Panc1 (cell line): Measurements from ENCODE around the gene HMGN5. TPM values are rescaled to one million over a fixed set of nuclear protein-coding genes. Genes with fewer than 3 reads are reported as not detected.

ENCODE experiments used
- ATAC-seq: fragments of 200-7000 bp; cut with Tn5 transposase; 2 replicates; pipeline ENCODE4 v1.9.1; 2020; ENCODE audit warnings: mild to moderate bottlenecking, moderate library complexity
- BruUV-seq: library from RNA; stranded (reverse); fragments of 400-500 nt; replicated peaks from 2 replicates; lab custom pipeline; 2021; lab: Mats Ljungman, UMichigan
- CTCF ChIA-PET: fragments of 300-600 bp; sonication (Branson Sonifier 250); formaldehyde crosslinking; loops from one replicate; lab custom pipeline; 2022; ENCODE audit warnings: antibody characterized with exemption; lab: Charles Lee
- POLR2A ChIA-PET: fragments of 300-600 bp; sonication (Branson Sonifier 250); formaldehyde crosslinking; loops from one replicate; lab custom pipeline; 2022; ENCODE audit warnings: antibody characterized with exemption; lab: Charles Lee
- DNase-seq: peaks from one replicate; pipeline ENCODE4 v3.0.0-alpha.2; 2010; ENCODE audit warnings: low read depth, low spot score
- H3K27ac ChIP-seq: 2 replicates; pipeline ENCODE4 v1.5.1; 2011; ENCODE audit warnings: mild to moderate bottlenecking, low read length, inconsistent platforms
- H3K27me3 ChIP-seq: fragments of 200-500 bp; sonication (Bioruptor generic); 2 replicates; pipeline ENCODE4 v1.6.0; 2014; ENCODE audit warnings: low read length, inconsistent platforms; ENCODE audit not compliant: control insufficient read depth, insufficient read depth
- H3K36me3 ChIP-seq: fragments of 200-500 bp; sonication (Bioruptor generic); 2 replicates; pipeline ENCODE4 v1.5.1; 2014; ENCODE audit warnings: inconsistent platforms, mild to moderate bottlenecking, low read length, moderate library complexity; ENCODE audit not compliant: control insufficient read depth, insufficient read depth
- H3K4me1 ChIP-seq: 2 replicates; pipeline ENCODE4 v1.5.1; 2011; ENCODE audit warnings: inconsistent platforms, mild to moderate bottlenecking, low read length, moderate library complexity; ENCODE audit not compliant: control insufficient read depth, insufficient read depth
- H3K4me3 ChIP-seq, 2 experiments: 2 replicates each; pipeline ENCODE4 v1.5.1; 2011 to 2012; ENCODE audit warnings: low read depth in 2 of 2, low read length in 2 of 2, mild to moderate bottlenecking in 2 of 2, inconsistent platforms in 1 of 2, moderate library complexity in 1 of 2
- H3K9me3 ChIP-seq: fragments of 200-500 bp; sonication (Bioruptor generic); 2 replicates; pipeline ENCODE4 v1.5.1; 2014; ENCODE audit warnings: low read depth, mild to moderate bottlenecking, inconsistent platforms, low read length, moderate library complexity; ENCODE audit not compliant: control insufficient read depth, insufficient read depth
- POLR2AphosphoS5 ChIP-seq: IDR thresholded peaks from 2 replicates; pipeline ENCODE4 v1.6.1; 2012; ENCODE audit warnings: mild to moderate bottlenecking, low read depth, low read length, moderate library complexity
- SIN3A ChIP-seq: IDR thresholded peaks from 2 replicates; pipeline ENCODE4 v1.6.1; 2012; ENCODE audit warnings: low read depth, mild to moderate bottlenecking, low read length, moderate library complexity, borderline replicate concordance; ENCODE audit not compliant: insufficient read depth
- TCF7L2 ChIP-seq: IDR thresholded peaks from 2 replicates; pipeline ENCODE4 v1.6.1; 2011; ENCODE audit warnings: mild to moderate bottlenecking, low read depth, low read length, inconsistent platforms
- in situ Hi-C: cut with HindIII; loops from 2 replicates; pipeline ENCODE4 v1.10.0; 2016; ENCODE audit warnings: low sequenced_read_pairs, low pct_unique_long_range_greater_than_20kb
- intact Hi-C: fragments of 100-400 bp; cut with micrococcal nuclease; formaldehyde crosslinking; loops from one replicate; pipeline ENCODE4 v1.10.0; 2022; ENCODE audit not compliant: unreplicated experiment
- total RNA-seq: library from RNA; stranded (reverse); gene quantifications from one replicate; pipeline ENCODE4 v1.2.1, GENCODE V29; 2021; ENCODE audit not compliant: unreplicated experiment
- TF ChIP-seq, protein P1 (sequence below), 2 experiments: IDR thresholded peaks; 2 replicates each; pipeline ENCODE4 v1.6.1; 2011 to 2012; ENCODE audit warnings: low read depth in 2 of 2, control low read depth in 1 of 2, low read length in 1 of 2, mild to moderate bottlenecking in 1 of 2, moderate library complexity in 1 of 2; ENCODE audit not compliant: insufficient read depth in 1 of 2
- TF ChIP-seq, protein P2 (sequence below): fragments of 450-650 bp; IDR thresholded peaks from 2 replicates; pipeline ENCODE4 v1.5.1; 2017; ENCODE audit warnings: mild to moderate bottlenecking

The HMGN5 gene
- total RNA-seq, 1 experiment from 2014 or later, result 1.5 TPM

DNA sequence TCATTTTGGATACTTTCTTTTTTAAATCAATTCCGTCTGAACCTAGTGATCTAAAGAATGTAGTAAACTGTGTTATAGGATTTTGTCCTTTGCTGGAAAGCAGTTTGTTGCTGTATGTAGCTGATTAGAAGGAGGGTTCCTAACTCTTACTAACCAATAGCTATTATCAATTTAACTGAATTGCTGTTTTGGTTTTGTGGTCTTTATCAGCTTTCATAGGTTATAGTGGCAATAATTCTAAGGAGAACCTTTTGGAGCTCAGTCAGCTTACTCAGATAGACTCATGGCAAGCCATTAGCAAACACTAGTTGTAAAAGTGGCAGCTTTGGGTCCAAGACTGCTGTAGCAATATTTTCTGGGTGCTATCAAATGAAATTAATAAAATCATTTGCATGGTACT lies 29.8 kb upstream of the HMGN5 start:
- DNase-seq (no peak), ATAC-seq (no peak)
- POLR2A ChIA-PET, result no interaction called here

DNA sequence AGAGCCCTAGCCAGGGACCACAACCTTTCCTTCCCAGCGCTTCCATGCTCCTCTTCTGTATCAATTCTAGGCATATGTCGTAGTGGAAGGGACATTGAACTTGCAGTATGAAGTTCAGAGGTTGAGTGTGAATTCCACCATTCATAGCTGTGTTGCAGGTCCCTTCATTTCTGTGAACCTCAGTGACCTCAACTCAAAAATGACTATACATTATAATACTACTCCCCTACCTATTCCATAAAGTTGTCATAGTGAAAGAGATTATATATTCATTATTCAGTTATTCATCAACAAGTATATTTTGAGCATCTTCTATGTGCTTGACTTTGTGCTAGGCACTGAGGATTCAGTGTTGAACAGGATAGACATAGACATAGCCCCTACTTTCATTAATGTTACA lies 28.2 kb upstream of the HMGN5 start:
- intact Hi-C loops, result no loop called here
- POLR2A ChIA-PET, result no interaction called here
- no peaks in the 10 kb centered on the region for H3K27me3 ChIP-seq
- TF ChIP-seq, protein P1, sequence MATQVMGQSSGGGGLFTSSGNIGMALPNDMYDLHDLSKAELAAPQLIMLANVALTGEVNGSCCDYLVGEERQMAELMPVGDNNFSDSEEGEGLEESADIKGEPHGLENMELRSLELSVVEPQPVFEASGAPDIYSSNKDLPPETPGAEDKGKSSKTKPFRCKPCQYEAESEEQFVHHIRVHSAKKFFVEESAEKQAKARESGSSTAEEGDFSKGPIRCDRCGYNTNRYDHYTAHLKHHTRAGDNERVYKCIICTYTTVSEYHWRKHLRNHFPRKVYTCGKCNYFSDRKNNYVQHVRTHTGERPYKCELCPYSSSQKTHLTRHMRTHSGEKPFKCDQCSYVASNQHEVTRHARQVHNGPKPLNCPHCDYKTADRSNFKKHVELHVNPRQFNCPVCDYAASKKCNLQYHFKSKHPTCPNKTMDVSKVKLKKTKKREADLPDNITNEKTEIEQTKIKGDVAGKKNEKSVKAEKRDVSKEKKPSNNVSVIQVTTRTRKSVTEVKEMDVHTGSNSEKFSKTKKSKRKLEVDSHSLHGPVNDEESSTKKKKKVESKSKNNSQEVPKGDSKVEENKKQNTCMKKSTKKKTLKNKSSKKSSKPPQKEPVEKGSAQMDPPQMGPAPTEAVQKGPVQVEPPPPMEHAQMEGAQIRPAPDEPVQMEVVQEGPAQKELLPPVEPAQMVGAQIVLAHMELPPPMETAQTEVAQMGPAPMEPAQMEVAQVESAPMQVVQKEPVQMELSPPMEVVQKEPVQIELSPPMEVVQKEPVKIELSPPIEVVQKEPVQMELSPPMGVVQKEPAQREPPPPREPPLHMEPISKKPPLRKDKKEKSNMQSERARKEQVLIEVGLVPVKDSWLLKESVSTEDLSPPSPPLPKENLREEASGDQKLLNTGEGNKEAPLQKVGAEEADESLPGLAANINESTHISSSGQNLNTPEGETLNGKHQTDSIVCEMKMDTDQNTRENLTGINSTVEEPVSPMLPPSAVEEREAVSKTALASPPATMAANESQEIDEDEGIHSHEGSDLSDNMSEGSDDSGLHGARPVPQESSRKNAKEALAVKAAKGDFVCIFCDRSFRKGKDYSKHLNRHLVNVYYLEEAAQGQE (IDR thresholded peaks at IDR 0.05; ENCODE audit: insufficient read depth in 1 of 2, low read depth in 2 of 2, low read length in 1 of 2), result no peak
- TF ChIP-seq TCF7L2 (no peak), POLR2AphosphoS5 (no peak), SIN3A (no peak)
- TF ChIP-seq, protein P2, sequence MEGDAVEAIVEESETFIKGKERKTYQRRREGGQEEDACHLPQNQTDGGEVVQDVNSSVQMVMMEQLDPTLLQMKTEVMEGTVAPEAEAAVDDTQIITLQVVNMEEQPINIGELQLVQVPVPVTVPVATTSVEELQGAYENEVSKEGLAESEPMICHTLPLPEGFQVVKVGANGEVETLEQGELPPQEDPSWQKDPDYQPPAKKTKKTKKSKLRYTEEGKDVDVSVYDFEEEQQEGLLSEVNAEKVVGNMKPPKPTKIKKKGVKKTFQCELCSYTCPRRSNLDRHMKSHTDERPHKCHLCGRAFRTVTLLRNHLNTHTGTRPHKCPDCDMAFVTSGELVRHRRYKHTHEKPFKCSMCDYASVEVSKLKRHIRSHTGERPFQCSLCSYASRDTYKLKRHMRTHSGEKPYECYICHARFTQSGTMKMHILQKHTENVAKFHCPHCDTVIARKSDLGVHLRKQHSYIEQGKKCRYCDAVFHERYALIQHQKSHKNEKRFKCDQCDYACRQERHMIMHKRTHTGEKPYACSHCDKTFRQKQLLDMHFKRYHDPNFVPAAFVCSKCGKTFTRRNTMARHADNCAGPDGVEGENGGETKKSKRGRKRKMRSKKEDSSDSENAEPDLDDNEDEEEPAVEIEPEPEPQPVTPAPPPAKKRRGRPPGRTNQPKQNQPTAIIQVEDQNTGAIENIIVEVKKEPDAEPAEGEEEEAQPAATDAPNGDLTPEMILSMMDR, result no peak
- H3K4me1 ChIP-seq, result no peaks in the 10 kb centered on the region
- DNase-seq (no peak), ATAC-seq (no peak)
- H3K27ac ChIP-seq, result no peak overlapping the region
- CTCF ChIA-PET, result no interaction called here
- no peaks in the 10 kb centered on the region for H3K9me3 ChIP-seq
- no peaks in the 10 kb centered on the region for H3K36me3 ChIP-seq
- in situ Hi-C loops, result no loop called here
- BruUV-seq, result no TSS peak
- no peak overlapping the region for H3K4me3 ChIP-seq

More for the DNA sequence above, 29.8 kb upstream of the HMGN5 start:
- H3K9me3 ChIP-seq, result no peaks in the 10 kb centered on the region
- no peaks in the 10 kb centered on the region for H3K4me1 ChIP-seq
- H3K27me3 ChIP-seq, result no peaks in the 10 kb centered on the region
- CTCF ChIA-PET, result no interaction called here
- H3K27ac ChIP-seq, result no peak overlapping the region
- in situ Hi-C loops, result no loop called here
- H3K4me3 ChIP-seq, result no peak overlapping the region
- intact Hi-C loops, result no loop called here
- no peaks in the 10 kb centered on the region for H3K36me3 ChIP-seq
- BruUV-seq, result no TSS peak
- TF ChIP-seq TCF7L2 (no peak), POLR2AphosphoS5 (no peak), SIN3A (no peak)
- TF ChIP-seq, protein P1 (IDR thresholded peaks at IDR 0.05; ENCODE audit: insufficient read depth in 1 of 2, low read depth in 2 of 2, low read length in 1 of 2), result no peak
- TF ChIP-seq, protein P2, result no peak
